ENCODE data around the gene UBE2Q1.

- TF ChIP-seq CTCF (IDR thresholded peaks at IDR 0.05) (no peak), POLR2A (IDR thresholded peaks at IDR 0.05) (no peak)
These were observed 32.7 kb upstream of the UBE2Q1 start for GRCh38 chr1:154591206-154591605.

Data from testis (tissue), 2 donors.